DMS153 treated with DMSO at 0.1 percent for 48 hours (cell line): ENCODE measurements around the gene PNPLA7.
A peak's percentile ranks its signal among the peaks of the same experiment; 100 is the strongest.
"Not testable (repeated sequence)": the region's sequence is repeated elsewhere in the genome, so short reads cannot be mapped to it uniquely, and the experiment has no call there.

Experiments
- DNase-seq: peaks from one replicate; lab custom pipeline; 2025; ENCODE audit not compliant: unreplicated experiment; lab: John Stamatoyannopoulos, UW

PNPLA7 gene

GRCh38 chr9:137516144-137516917 lies 33.9 kb downstream of the PNPLA7 start:
- no peak for DNase-seq

DNA sequence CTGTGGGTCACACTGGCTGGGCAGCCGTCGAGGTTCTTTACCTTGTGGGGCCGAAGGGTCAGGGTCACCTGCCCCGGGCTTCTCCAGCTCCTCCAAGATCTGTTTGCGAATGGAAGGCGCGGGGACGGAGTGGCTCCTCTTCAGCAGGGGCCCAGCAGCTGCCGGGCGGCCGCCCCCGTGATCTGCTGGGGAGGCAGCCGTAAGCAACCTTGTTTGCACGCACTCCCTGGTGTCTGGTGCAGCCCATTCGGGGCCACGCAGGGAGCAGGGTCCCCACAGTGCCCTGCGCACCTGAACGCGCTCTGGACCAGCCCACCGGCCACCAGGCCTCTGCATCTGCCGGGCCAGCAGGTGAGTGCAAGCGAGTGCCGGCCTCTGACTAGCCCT lies 34.9 kb downstream of the PNPLA7 start:
- no peak for DNase-seq

DNA sequence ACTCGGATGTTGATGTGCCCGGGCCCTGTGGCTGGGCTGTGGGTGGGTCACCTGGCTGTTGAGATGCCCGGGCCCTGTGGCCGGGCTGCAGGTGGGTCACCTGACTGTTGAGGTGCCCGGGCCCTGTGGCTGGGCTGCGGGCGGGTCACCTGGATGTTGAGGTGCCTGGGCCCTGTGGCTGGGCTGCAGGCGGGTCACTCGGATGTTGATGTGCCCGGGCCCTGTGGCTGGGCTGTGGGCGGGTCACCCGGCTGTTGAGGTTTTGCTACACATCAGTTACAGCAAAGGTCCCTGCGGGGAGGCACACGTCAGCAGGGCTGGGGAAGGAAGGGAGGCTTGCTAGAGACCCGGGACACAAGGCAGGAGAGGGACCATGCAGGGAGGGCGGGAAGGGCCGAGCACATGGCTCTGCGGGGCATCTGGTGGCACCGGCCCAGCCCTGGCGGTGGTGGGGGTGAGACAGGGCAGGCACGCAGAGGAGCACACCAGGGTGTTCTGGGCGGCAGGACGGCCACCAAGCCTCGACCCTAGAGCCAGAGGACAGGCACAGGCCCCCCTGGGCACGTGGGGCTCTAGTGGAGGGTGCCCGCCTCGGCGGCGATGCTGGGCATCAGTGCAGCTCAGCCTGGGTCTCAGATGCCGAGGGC lies 35.4 kb downstream of the PNPLA7 start:
- DNase-seq, result no peak

DNA sequence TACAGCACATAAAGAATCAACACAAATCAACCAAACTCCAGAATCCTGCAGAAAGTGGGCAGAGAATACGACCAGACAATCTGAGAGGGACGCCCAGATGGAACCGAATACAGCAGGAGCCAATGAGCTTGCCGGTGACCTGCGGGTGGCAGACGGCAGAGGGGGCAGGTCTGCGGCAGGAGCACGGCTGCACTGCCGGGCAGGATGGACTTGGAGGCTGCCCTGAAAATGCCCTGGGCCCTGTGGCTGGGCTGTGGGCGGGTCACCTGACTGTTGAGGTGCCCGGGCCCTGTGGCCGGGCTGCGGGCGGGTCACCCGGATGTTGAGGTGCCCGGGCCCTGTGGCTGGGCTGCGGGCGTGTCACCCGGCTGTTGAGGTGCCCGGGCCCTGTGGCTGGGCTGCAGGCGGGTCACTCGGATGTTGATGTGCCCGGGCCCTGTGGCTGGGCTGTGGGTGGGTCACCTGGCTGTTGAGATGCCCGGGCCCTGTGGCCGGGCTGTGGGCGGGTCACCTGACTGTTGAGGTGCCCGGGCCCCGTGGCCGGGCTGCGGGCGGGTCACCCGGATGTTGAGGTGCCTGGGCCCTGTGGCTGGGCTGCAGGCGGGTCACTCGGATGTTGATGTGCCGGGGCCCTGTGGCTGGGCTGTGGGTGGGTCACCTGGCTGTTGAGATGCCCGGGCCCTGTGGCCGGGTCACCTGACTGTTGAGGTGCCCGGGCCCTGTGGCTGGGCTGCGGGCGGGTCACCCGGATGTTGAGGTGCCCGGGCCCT lies 36.2 kb downstream of the PNPLA7 start:
- not testable (repeated sequence) for DNase-seq

- DNase-seq, result not testable (repeated sequence)
Observed at GRCh38 chr9:137513136-137513535, 37.1 kb downstream of the PNPLA7 start.

DNA sequence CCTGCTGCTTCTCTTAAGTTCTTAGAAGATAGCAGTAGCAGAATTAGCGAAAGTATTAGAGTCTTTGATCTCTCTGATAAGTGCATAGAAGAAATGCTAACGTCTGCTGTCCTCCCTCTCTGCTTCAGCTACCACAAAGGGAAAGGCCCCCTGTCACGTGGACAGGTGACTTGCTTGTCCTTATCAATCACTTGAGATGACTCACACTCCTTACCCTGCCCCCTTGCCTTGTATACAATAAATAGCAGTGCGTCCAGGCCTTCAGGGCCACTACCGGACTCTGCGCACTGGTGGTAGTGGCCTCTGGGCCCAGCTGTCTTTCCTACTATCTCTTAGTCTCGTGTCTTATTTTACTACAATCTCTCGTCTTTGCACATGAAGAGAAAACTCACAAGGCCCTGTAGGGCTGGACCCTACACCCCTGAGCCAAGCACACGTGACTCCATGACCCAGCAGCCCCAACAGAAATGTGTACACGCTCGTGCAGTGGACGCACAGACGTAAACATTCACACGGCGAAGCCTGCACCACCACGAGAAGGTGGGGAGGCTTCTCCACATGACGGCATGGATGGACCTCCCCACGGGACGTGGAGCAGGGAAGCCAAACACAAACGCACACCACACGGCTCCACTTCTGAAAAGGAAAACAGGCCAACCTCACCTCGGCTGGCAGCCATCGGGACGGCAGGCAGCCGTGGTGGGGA lies 38.3 kb downstream of the PNPLA7 start:
- DNase-seq, result no peak

DNA sequence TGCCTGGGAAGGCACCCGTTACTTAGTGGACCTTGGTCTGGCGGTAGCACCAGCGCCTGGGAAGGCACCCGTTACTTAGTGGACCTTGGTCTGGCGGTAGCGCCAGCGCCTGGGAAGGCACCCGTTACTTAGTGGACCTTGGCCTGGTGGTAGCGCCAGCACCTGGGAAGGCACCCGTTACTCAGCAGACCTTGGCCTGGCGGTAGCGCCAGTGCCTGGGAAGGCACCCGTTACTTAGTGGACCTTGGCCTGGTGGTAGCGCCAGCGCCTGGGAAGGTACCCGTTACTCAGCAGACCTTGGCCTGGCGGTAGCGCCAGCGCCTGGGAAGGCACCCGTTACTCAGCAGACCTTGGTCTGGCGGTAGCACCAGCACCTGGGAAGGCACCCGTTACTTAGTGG lies 39.1 kb downstream of the PNPLA7 start:
- DNase-seq, result not testable (repeated sequence)

- DNase-seq, result no peak
Observed at GRCh38 chr9:137509198-137509597, 41.0 kb downstream of the PNPLA7 start.

- no peak for DNase-seq
Observed at GRCh38 chr9:137506702-137507171, 43.5 kb downstream of the PNPLA7 start.

GRCh38 chr9:137506274-137506673 lies 43.9 kb downstream of the PNPLA7 start:
- peak; percentile 8 for DNase-seq

DNA sequence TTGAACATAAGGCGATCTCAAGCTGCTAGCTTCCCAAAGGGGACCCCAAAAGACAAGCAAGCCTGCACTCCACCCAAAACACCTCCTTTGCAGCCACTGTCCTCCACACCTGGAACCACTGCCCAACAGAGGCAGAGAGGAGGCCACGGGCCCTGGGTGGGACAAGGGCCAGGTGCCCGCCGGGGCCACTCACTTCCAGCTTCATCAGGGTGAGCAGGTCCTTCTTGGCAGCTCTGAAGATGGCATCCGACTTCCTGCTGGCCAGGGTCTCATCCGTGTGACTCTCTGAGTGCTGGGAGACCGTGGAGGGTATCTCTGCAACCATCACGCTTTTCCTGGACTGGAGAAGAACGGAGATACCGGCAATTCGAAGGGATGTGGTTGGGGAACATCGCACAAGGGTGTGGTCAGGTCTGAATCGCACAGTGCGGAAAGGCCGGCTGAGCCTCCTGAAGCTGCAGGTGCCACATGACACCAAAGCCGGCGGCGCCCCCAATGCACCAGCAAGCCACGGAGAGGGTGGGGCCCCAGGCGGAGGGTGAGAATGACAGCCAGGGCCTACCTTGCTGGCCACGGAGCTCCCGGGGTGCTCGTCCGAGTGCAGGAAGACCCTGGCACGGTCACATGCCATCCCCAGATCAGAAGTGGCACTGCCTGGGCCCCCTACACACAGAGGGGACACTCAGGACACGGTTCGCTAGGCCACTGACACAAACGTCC lies 44.6 kb downstream of the PNPLA7 start:
- no peak for DNase-seq

DNA sequence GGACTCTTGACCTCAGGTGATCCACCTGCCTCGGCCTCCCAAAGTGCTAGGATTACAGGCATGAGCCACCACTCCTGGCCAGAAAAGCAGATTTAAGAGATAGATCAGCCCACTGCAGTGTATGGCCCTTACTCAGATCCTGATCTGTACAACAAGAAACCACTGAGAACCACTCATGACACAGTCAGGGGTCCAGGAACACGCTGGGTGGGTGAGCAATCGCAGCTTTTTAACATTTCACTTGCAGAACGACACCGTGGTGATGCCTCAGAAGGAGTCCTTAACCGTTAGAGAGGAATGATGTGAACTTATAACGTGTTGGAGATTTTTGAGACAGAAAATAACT lies 45.8 kb downstream of the PNPLA7 start:
- DNase-seq, result no peak

- no peak for DNase-seq
Observed at GRCh38 chr9:137502008-137502911, 47.9 kb downstream of the PNPLA7 start.

GRCh38 chr9:137501457-137501856 lies 48.7 kb downstream of the PNPLA7 start:
- no peak for DNase-seq

DNA sequence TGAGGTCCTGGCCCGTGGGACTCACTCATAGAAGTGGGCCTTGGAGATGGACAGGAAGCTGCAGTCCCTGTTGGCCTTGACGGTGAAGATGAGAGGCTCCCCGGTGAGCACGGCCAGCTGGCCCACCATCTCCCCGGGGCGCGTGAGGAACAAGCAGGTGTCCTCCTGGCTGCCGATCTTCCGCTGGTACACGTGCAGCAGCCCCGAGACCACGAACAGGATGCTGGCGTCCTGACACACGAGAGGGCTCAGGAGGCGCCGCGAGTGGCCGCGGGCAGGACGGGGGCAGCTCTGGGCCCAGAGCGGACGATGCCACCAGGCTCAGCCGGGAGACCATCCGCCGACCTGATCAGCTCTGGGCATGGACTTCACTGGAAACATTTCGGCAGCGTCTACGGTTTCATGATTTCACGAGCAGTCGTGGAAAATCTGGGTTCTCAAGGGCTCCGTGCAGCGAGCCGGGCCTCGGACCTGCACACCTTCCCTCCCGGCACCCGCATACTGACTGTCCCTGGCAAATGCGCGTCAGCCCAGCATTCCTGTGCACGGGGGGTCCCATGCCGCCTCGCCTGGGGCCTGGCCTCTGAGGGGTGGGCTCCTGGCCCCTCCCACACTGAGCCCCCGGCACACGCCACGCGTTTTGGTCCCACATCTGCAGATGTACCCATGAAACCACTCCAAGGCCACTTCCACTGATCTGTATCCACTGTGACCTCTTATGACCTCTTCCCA lies 49.4 kb downstream of the PNPLA7 start:
- DNase-seq, result no peak

GRCh38 chr9:137499858-137500661 lies 50.1 kb downstream of the PNPLA7 start:
- no peak for DNase-seq

DNA sequence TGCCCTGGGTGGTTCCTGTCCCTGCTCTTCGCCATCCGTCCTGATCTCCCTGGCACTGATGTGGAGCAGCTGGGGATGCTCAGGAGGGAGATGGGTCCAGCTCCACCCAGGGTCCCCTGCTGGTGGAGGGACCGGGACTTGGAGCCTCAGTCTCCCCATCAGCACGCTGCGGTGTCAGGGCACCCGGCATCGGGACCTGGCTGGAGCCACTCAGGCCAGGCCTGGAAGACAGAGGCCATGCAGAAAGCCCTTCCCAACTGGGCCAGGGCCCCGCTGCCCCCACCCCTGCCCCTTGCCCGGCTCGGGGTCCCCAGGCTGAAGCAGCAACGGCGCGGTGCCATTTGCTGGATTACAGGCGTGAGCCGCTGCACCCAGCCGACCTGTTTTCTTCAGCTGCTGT lies 50.8 kb downstream of the PNPLA7 start:
- no peak for DNase-seq

DNA sequence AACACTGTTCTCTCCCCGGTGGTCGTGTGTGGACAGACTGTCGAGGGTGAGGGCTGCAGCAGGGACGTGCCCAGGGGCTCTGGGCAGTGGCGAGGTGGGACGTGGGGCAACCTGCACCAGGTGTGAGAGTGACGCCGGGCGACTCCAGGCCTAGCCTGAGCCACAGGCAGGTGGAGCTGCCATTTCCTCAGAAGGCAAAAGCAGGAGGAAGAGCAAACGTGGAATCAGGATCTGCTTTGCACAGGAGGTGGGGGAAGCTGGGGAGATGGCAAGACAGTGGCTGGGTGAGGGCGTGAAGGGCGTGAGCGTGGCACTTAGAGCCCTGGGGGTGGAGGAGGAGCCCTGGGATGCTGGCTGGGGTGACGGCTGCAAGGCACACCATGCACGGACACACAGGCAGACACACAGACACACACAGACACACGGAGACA lies 51.5 kb downstream of the PNPLA7 start:
- DNase-seq, result no peak
